Body of pancreas (tissue), 4 donors: ENCODE measurements around the gene MAPK8IP1.

Experiments used
- CTCF ChIP-seq, 7 experiments: fragments of 450-650 bp in 4 of 7; fragments of 200-600 bp in 3 of 7; sonication (generic) in 3 of 7; IDR thresholded peaks; one replicate each; pipeline ENCODE4 v1.5.1; 2016 to 2019; ENCODE audit warnings: antibody characterized with exemption in 7 of 7
- POLR2A ChIP-seq, 3 donors: fragments of 450-650 bp; IDR thresholded peaks; one replicate each; pipeline ENCODE4 v1.6.1; 2016; ENCODE audit warnings: antibody characterized with exemption in 3 of 3, mild to moderate bottlenecking in 2 of 3

GRCh38 chr11:45931739-45932138 is 46.3 kb downstream of the MAPK8IP1 start:
- TF ChIP-seq CTCF (IDR thresholded peaks at IDR 0.05) (no peak), POLR2A (IDR thresholded peaks at IDR 0.05) (no peak)
